RPMI7951 (cell line): ENCODE results near the gene NFILZ. TPM values are rescaled to one million over a fixed set of nuclear protein-coding genes. Genes with fewer than 3 reads are reported as not detected.

Experiments
- total RNA-seq: library from RNA; depleted of rRNA; stranded (reverse); fragments of >200 nt; shearing (Covaris generic); gene quantifications from 2 replicates; pipeline ENCODE4 v1.2.3, GENCODE V29; 2014; rRNA removed

The NFILZ gene
- total RNA-seq, 1 experiment from 2014 or later: not detected

Other genes starting within 250 kb of the NFILZ start
- 10.3 and 16.1 TPM in 2 replicates for gene RAB11B, start 240.3 kb upstream of the NFILZ start, total RNA-seq
- gene MARCHF2, start 217.3 kb upstream of the NFILZ start, total RNA-seq: 27.3 and 46.6 TPM in 2 replicates
- 44.6 and 54.3 TPM in 2 replicates for gene HNRNPM, start 185.7 kb upstream of the NFILZ start, total RNA-seq
- gene PRAM1, start 128.0 kb upstream of the NFILZ start, total RNA-seq: not detected in 2 replicates
- gene ZNF414, start 116.5 kb upstream of the NFILZ start, total RNA-seq: 2.1 and 5.9 TPM in 2 replicates
- 0.36 and 0.49 TPM in 2 replicates for gene MYO1F, start 53.2 kb upstream of the NFILZ start, total RNA-seq
- gene ADAMTS10, start 19.9 kb upstream of the NFILZ start, total RNA-seq: not detected in 2 replicates
- not detected in 2 replicates for gene ACTL9, start 68.2 kb downstream of the NFILZ start, total RNA-seq
- gene OR2Z1, start 91.0 kb downstream of the NFILZ start, total RNA-seq: not detected in 2 replicates
- 10.6 and 17.7 TPM in 2 replicates for gene ZNF558, start 201.7 kb downstream of the NFILZ start, total RNA-seq
- not detected in 2 replicates for gene MBD3L1, start 201.7 kb downstream of the NFILZ start, total RNA-seq